Prostate gland (tissue), 2 donors: Measurements from ENCODE around the gene HCN1. TPM values are rescaled to one million over a fixed set of nuclear protein-coding genes. Genes with fewer than 3 reads are reported as not detected.

ENCODE experiments used
- DNase-seq: peaks from one replicate; pipeline ENCODE4 v3.0.0-alpha.2; 2019; ENCODE audit warnings: low spot score
- H3K27ac ChIP-seq, 2 donors: fragments of 200-600 bp; sonication (generic); 2 replicates each; pipeline ENCODE4 v1.5.1; 2017 to 2019
- H3K27me3 ChIP-seq: fragments of 200-600 bp; sonication (generic); replicated peaks from 2 replicates; pipeline ENCODE4 v1.5.1; 2019; ENCODE audit not compliant: insufficient read depth
- H3K36me3 ChIP-seq, 2 donors: fragments of 200-600 bp; sonication (generic); 1 replicate in 1 of 2; 2 replicates in 1 of 2; pipeline versions ENCODE4 v1.5.1 to v1.8.1; 2017 to 2019
- H3K4me1 ChIP-seq: fragments of 200-600 bp; sonication (generic); replicated peaks from 2 replicates; pipeline ENCODE4 v1.5.1; 2019
- H3K4me3 ChIP-seq, 2 donors: fragments of 200-600 bp; sonication (generic); 2 replicates each; pipeline ENCODE4 v1.5.1; 2017 to 2019
- H3K9me3 ChIP-seq: fragments of 200-600 bp; sonication (generic); 2 replicates; pipeline ENCODE4 v1.5.1; 2017
- POLR2A ChIP-seq: fragments of 450-650 bp; IDR thresholded peaks from one replicate; pipeline ENCODE4 v1.6.1; 2016; ENCODE audit warnings: antibody characterized with exemption, mild to moderate bottlenecking
- POLR2AphosphoS5 ChIP-seq: sonication (generic); formaldehyde crosslinking; IDR thresholded peaks from one replicate; pipeline ENCODE4 v1.6.1; 2017; ENCODE audit warnings: antibody characterized with exemption
- WGBS: methylation state at CpG from one replicate; pipeline ENCODE4 v1.1.5; 2018; 5-methylcytosine and 5-hydroxymethylcytosine counted together
- intact Hi-C: fragments of 100-400 bp; cut with DNase I; formaldehyde crosslinking; loops from one replicate; pipeline ENCODE4 v1.14.2; 2022
- total RNA-seq, 2 donors: library from RNA; depleted of rRNA; stranded (reverse); fragments of >200 nt; gene quantifications; one replicate each; pipeline ENCODE4 v1.1.0, GENCODE V29; 2016
- TF ChIP-seq, protein P1 (sequence below), 4 experiments: fragments of 200-600 bp in 2 of 4; fragments of 450-650 bp in 2 of 4; sonication (generic) in 2 of 4; IDR thresholded peaks; 1 replicate in 3 of 4; 2 replicates in 1 of 4; pipeline ENCODE4 v1.5.1; 2016 to 2019; ENCODE audit warnings: antibody characterized with exemption in 4 of 4, mild to moderate bottlenecking in 2 of 4, moderate library complexity in 2 of 4

Gene HCN1
- total RNA-seq, 2 donors from 2014 or later, result 0.05 to 1.3 TPM

DNA sequence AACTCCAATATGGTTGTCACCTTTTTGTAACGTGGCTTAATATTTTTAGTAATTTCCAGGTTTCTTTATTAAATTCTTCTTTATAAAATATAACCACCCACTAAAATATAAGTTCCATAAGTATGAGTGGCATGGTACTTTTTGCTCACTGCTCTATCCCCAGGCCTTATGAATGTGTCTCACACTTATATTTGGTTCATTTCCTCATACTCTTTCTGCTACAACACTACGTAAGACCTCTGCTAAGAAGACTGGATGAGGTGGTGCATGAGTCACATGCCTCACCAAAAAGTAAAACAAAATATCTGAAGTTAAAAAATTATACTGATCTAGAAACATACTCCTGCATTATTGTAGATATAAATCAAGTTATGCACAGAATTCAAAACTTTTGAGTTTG lies 400.9 kb downstream of the HCN1 start:
- intact Hi-C loops, result no loop called here
- TF ChIP-seq POLR2AphosphoS5 (no peak), POLR2A (no peak)
- TF ChIP-seq, protein P1, sequence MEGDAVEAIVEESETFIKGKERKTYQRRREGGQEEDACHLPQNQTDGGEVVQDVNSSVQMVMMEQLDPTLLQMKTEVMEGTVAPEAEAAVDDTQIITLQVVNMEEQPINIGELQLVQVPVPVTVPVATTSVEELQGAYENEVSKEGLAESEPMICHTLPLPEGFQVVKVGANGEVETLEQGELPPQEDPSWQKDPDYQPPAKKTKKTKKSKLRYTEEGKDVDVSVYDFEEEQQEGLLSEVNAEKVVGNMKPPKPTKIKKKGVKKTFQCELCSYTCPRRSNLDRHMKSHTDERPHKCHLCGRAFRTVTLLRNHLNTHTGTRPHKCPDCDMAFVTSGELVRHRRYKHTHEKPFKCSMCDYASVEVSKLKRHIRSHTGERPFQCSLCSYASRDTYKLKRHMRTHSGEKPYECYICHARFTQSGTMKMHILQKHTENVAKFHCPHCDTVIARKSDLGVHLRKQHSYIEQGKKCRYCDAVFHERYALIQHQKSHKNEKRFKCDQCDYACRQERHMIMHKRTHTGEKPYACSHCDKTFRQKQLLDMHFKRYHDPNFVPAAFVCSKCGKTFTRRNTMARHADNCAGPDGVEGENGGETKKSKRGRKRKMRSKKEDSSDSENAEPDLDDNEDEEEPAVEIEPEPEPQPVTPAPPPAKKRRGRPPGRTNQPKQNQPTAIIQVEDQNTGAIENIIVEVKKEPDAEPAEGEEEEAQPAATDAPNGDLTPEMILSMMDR (IDR thresholded peaks at IDR 0.05), result no peak
- H3K36me3 ChIP-seq, result no peaks in the 10 kb centered on the region
- no peaks in the 10 kb centered on the region for H3K4me1 ChIP-seq
- H3K27ac ChIP-seq, result no peak overlapping the region
- H3K4me3 ChIP-seq, result no peak overlapping the region
- no peaks in the 10 kb centered on the region for H3K9me3 ChIP-seq
- WGBS, result 93% methylated on average over 2 of the region's 2 CpGs
- DNase-seq, result no peak
- H3K27me3 ChIP-seq, result no peaks in the 10 kb centered on the region

DNA sequence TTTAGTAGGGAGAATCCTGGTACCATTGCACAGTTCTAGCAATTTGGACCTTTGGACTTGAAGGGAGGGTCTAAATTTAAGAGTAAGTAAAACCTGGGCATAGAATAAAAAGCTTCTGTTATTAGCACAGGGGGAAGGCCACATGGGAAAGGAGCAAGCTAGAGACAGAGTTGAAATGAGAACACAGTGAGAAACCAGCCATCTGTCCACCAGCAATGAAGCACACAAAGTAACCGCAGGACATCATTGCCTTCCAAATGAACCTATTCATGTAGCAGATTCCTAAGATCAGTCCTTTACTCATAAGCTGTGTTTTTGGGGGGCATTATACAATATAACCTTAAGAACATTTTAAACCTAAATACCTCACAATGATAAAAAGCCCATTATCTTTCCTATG lies 407.4 kb downstream of the HCN1 start:
- Histone ChIP-seq H3K27me3 (no peaks in the 10 kb centered on the region), H3K4me1 (no peaks in the 10 kb centered on the region), H3K27ac (no peak overlapping the region), H3K9me3 (no peaks in the 10 kb centered on the region), H3K4me3 (no peak overlapping the region), H3K36me3 (no peaks in the 10 kb centered on the region)
- 96% methylated on average over 1 of the region's 1 CpG for WGBS
- DNase-seq, result no peak
- TF ChIP-seq, protein P1 (IDR thresholded peaks at IDR 0.05), result no peak
- TF ChIP-seq POLR2AphosphoS5 (no peak), POLR2A (no peak)
- intact Hi-C loops, result no loop called here

DNA sequence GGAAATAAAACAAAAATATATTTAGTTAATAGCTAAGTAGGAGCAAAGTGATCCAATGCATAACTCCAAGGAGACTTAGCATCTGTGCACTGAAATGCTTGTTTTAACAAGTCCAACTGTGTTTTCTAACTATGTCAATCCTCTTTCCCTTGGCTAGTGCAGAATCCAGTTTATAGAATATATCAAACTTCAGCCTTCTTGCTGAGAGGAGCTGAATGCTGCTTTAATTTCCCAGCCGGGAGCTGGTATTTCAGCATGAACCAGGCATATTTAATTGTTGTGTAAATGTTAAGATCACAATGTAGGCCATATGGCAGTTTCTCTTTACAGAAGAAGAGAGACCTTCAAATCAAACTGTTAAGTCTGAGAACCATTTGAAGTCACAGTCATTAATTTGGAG lies 411.7 kb downstream of the HCN1 start:
- TF ChIP-seq, protein P1 (IDR thresholded peaks at IDR 0.05), result no peak
- TF ChIP-seq POLR2A, result no peak
- no peak for TF ChIP-seq POLR2AphosphoS5

DNA sequence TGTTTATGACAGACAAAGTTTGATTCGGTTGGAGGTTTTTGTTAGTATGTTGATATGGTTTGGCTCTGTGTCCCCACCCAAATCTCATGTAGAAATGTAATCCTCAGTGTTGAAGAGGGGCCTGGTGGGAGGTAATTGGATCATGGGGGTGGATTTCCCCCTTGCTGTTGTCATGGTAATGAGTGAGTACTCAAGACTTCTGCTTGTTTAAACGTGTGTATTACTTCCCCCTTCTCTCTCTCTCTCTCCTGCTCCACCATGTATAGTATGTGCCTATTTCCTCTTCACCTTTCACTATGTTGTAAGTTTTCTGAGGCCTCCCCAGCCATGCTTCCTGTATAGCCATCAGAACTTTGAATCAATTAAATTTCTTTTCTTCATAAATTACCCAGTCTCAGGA lies 415.1 kb downstream of the HCN1 start:
- Histone ChIP-seq H3K9me3 (no peaks in the 10 kb centered on the region), H3K4me1 (no peaks in the 10 kb centered on the region), H3K27ac (no peak overlapping the region), H3K27me3 (no peaks in the 10 kb centered on the region), H3K36me3 (no peaks in the 10 kb centered on the region), H3K4me3 (no peak overlapping the region)
- intact Hi-C loops, result no loop called here
- DNase-seq, result no peak
- no peak for TF ChIP-seq POLR2A
- 50% methylated on average over 2 of the region's 2 CpGs for WGBS

More for the DNA sequence above, 411.7 kb downstream of the HCN1 start:
- H3K4me1 ChIP-seq, result no peaks in the 10 kb centered on the region
- H3K9me3 ChIP-seq, result no peaks in the 10 kb centered on the region
- intact Hi-C loops, result no loop called here
- H3K36me3 ChIP-seq, result no peaks in the 10 kb centered on the region
- no peak for DNase-seq
- no peaks in the 10 kb centered on the region for H3K27me3 ChIP-seq
- no peak overlapping the region for H3K4me3 ChIP-seq
- no peak overlapping the region for H3K27ac ChIP-seq
- WGBS, result 46% methylated on average over 1 of the region's 1 CpG

DNA sequence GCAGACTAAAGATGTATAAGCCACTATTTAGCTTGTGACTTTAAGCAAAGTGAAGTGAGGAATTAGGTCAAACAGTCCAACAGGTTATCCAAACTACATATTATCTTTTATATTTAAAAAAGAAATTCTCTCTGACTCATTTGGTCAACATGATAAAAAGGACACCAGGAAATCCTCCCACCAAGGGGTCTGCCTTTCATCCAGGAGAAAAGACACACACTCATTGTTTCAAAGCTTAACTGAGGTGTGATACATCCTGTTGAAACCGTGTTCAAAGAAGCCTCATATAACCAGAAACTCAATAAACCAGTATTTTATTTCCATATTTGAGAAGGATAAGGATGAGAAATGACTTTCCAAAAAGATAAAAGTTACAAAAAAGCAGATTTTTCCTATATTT lies 417.1 kb downstream of the HCN1 start:
- DNase-seq, result no peak
- Histone ChIP-seq H3K27me3 (no peaks in the 10 kb centered on the region), H3K9me3 (no peaks in the 10 kb centered on the region), H3K4me3 (no peak overlapping the region), H3K27ac (no peak overlapping the region), H3K36me3 (no peaks in the 10 kb centered on the region), H3K4me1 (no peaks in the 10 kb centered on the region)
- TF ChIP-seq, protein P1 (IDR thresholded peaks at IDR 0.05), result no peak
- TF ChIP-seq POLR2AphosphoS5, result no peak
- TF ChIP-seq POLR2A, result no peak
- whole genome bisulfite sequencing, result 17% methylated on average over 1 of the region's 1 CpG
- intact Hi-C loops, result no loop called here
